Heart left ventricle (tissue), 16 donors: ENCODE results near the gene RGL1. TPM values are rescaled to one million over a fixed set of nuclear protein-coding genes. Genes with fewer than 3 reads are reported as not detected.

Experiments used
- ATAC-seq, 4 donors: fragments of 200-7000 bp; cut with Tn5 transposase; one replicate each; pipeline ENCODE4 v1.9.1; 2020 to 2022; ENCODE audit warnings: moderate library complexity in 4 of 4, mild to moderate bottlenecking in 3 of 4, moderate number of reproducible peaks in 1 of 4
- DNase-seq, 5 donors: peaks; one replicate each; pipeline ENCODE4 v3.0.0-alpha.2; 2020
- H3K27ac ChIP-seq, 12 donors: fragments of 200-600 bp; sonication (generic) in 4 of 12; one replicate each; pipeline versions ENCODE4 v1.5.0 to v1.8.0; 2016 to 2022; ENCODE audit warnings: mild to moderate bottlenecking in 2 of 12
- H3K27me3 ChIP-seq, 9 donors: fragments of 200-600 bp; sonication (generic) in 2 of 9; one replicate each; pipeline versions ENCODE4 v1.5.1 to v1.8.0; 2016 to 2022; ENCODE audit warnings: mild to moderate bottlenecking in 3 of 9
- H3K36me3 ChIP-seq, 9 donors: fragments of 200-600 bp; sonication (generic) in 2 of 9; one replicate each; pipeline versions ENCODE4 v1.5.0 to v1.8.0; 2018 to 2022; ENCODE audit warnings: mild to moderate bottlenecking in 2 of 9
- H3K4me1 ChIP-seq, 12 donors: fragments of 200-600 bp; sonication (generic) in 4 of 12; one replicate each; pipeline versions ENCODE4 v1.5.0 to v1.8.0; 2016 to 2022; ENCODE audit warnings: mild to moderate bottlenecking in 3 of 12
- H3K4me3 ChIP-seq, 12 donors: fragments of 200-600 bp; sonication (generic) in 4 of 12; one replicate each; pipeline versions ENCODE4 v1.5.0 to v1.8.0; 2017 to 2022; ENCODE audit warnings: mild to moderate bottlenecking in 9 of 12, moderate library complexity in 4 of 12
- H3K9me3 ChIP-seq, 12 donors: fragments of 200-600 bp; sonication (generic) in 4 of 12; one replicate each; pipeline versions ENCODE4 v1.5.0 to v1.8.0; 2016 to 2022; ENCODE audit warnings: mild to moderate bottlenecking in 1 of 12
- POLR2A ChIP-seq, 2 donors: fragments of 450-650 bp; IDR thresholded peaks; one replicate each; pipeline ENCODE4 v1.6.1; 2017; ENCODE audit warnings: antibody characterized with exemption in 2 of 2, mild to moderate bottlenecking in 2 of 2, moderate library complexity in 2 of 2
- whole genome bisulfite sequencing, 4 donors: extraction: QIAGEN DNeasy Blood & Tissue Kit in 2 of 4; methylation state at CpG; one replicate each; pipeline versions ENCODE4 v1.1.5 to v1.1.7; 2013 to 2018; 5-methylcytosine and 5-hydroxymethylcytosine counted together
- intact Hi-C, 10 donors: fragments of 100-400 bp; cut with DNase I; formaldehyde crosslinking; loops; one replicate each; pipeline versions ENCODE4 v1.11.1 to v1.14.2; 2022
- polyA plus RNA-seq, 2 donors: library from polyadenylated mRNA; stranded (reverse); fragments of 200-250 nt; gene quantifications; one replicate each; pipeline ENCODE4 v1.2.3, GENCODE V29; 2013
- total RNA-seq, 9 donors: library from RNA; depleted of rRNA in 2 of 9; stranded (reverse); fragments of >200 nt in 2 of 9; fragmentation: NEBNext Ultra II Directional in 3 of 9; extraction: Animal tissue kit (Norgen Biotek cat#: 25700) in 3 of 9; gene quantifications; one replicate each; pipeline versions ENCODE4 v1.1.0 to v1.2.4, GENCODE V29; 2016 to 2023
- TF ChIP-seq, protein P1 (sequence below), 12 donors: fragments of 200-600 bp; sonication (generic) in 4 of 12; IDR thresholded peaks; one replicate each; pipeline versions ENCODE4 v1.5.0 to v1.8.0; 2018 to 2022; ENCODE audit warnings: antibody characterized with exemption in 12 of 12, mild to moderate bottlenecking in 5 of 12
- donor health status: ischemic (EF 13 %, LVEDD 7.1; RV severe dilation, severe dysfunction).
- donor health status: healthy with polysubstance abuse.
- donor health status: DM: no; HTN: yes; CAD: no.
- donor health status: DM: no; HTN: no; CAD: no.
- donor health status: ischemic (EF 25% LVEDD 6.9; RV normal size, moderate dysfunction).
- donor health status: ischemic (EF 25% LVEDD 5.7; RV mildly dilated, moderate dysfunction).
- donor health status: healthy.
- donor health status: DM: yes; HTN: yes; CAD: no.
- donor health status: ischemic (EF 35%, LVEDD 5.7; RV mildly dilated, moderate dysfunction).
- donor health status: nonischemic (EF 11% LVEDD 7.7; RV severe dilation, severe dysfunction).
- donor health status: DM: yes; HTN: yes; CAD: no.
- donor health status: PGD.
- donor health status: ischemic (EF 29% LVEDD 5.4; RV normal size, mild dysfunction).
- donor health status: nonischemic (EF 23%, LVEDD 6.1; RV moderate dilation, normal function).

RGL1 gene
- total and polyA plus RNA-seq, 11 donors: 5.6 to 50.6 (median 15.5) TPM

DNA sequence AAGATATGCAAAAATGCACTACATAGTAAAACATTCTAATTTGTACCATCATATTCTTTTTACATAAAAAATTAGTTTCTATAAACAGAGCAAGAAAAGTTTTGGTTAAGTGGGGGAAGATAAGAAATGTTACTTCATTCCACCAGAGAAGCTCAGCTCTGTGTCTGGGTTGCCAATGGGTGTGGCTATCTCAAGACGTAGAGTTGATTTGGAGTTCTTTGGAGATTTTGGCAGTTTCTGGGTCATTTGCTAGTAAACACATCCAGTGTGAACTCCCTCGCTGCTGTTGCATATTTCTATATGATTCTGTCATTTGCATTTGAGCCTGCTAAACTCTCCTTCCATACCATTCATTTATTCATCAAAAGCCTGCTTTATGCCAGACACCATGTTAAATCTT is 7.2 kb downstream of the RGL1 start:
- no peak for DNase-seq
- intact Hi-C loops: loop anchor here in 2 of 10 donors (10.0 kb wide), 2 partner anchors 63 to 73 kb away; no protein-coding TSS in a partner anchor
- H3K27me3 ChIP-seq: no peaks in the 10 kb centered on the region
- no peaks in the 10 kb centered on the region for H3K9me3 ChIP-seq
- peaks cover 3 to 99% (median 63%) of the 10 kb centered on the region in 12 donors for H3K4me1 ChIP-seq
- TF ChIP-seq, protein P1, sequence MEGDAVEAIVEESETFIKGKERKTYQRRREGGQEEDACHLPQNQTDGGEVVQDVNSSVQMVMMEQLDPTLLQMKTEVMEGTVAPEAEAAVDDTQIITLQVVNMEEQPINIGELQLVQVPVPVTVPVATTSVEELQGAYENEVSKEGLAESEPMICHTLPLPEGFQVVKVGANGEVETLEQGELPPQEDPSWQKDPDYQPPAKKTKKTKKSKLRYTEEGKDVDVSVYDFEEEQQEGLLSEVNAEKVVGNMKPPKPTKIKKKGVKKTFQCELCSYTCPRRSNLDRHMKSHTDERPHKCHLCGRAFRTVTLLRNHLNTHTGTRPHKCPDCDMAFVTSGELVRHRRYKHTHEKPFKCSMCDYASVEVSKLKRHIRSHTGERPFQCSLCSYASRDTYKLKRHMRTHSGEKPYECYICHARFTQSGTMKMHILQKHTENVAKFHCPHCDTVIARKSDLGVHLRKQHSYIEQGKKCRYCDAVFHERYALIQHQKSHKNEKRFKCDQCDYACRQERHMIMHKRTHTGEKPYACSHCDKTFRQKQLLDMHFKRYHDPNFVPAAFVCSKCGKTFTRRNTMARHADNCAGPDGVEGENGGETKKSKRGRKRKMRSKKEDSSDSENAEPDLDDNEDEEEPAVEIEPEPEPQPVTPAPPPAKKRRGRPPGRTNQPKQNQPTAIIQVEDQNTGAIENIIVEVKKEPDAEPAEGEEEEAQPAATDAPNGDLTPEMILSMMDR (IDR thresholded peaks at IDR 0.05): no peak
- TF ChIP-seq POLR2A (IDR thresholded peaks at IDR 0.05): no peak
- ATAC-seq: peak in 1 of 4 donors; percentile 13
- peak overlapping the region in 2 of 12 donors; percentile 11 to 33 for H3K4me3 ChIP-seq
- peaks cover 0 to 19% (median 0%) of the 10 kb centered on the region in 9 donors for H3K36me3 ChIP-seq
- 59 to 75% (median 65%) methylated on average over 2 of the region's 2 CpGs for WGBS, 4 donors
- H3K27ac ChIP-seq: peak overlapping the region in 2 of 12 donors; percentile 6 to 15

- Histone ChIP-seq H3K4me3 (peak overlapping the region in 3 of 12 donors; percentile 11 to 33 (median 12)), H3K27me3 (no peaks in the 10 kb centered on the region), H3K27ac (peak overlapping the region in 4 of 12 donors; percentile 6 to 36 (median 14)), H3K9me3 (no peaks in the 10 kb centered on the region), H3K36me3 (peaks cover 0 to 19% (median 0%) of the 10 kb centered on the region in 9 donors), H3K4me1 (peaks cover 3 to 99% (median 65%) of the 10 kb centered on the region in 12 donors)
- TF ChIP-seq, protein P1 (IDR thresholded peaks at IDR 0.05): no peak
- peak in 3 of 4 donors; percentile 25 to 75 (median 57) for ATAC-seq
- 49 to 60% (median 56%) methylated on average over 9 of the region's 9 CpGs for WGBS, 4 donors
- intact Hi-C loops: loop anchor here in 2 of 10 donors (10.0 kb wide), 2 partner anchors 62 to 72 kb away; no protein-coding TSS in a partner anchor
- DNase-seq: no peak
Observed at GRCh38 chr1:183812686-183813569, 8.0 kb downstream of the RGL1 start.

DNA sequence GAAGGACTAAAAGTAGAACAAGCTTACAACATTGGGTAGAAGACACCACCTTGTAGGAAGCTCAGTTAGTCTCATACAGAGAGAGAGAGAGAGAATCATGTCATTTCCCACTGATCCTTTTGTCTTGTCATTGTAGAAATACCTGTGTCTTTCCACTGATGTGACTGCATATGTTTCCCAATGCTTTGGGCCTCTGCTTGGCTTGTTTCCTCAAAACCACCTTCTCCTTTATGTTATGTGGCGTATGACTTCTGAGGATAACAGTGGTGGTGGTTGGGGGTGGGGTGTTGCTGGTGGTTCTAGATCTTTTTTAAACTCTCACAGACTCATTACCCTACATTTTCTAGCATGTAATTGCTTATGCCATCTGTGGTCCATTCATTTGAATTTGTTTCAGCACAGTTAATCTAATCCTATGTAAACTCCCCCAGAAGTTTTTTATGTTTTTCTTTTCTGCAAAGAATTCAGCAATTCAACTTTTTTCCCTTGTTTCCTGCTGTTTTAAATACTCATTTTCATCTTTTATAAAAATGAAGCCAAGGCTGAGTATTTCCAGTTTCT is 9.3 kb downstream of the RGL1 start:
- no peaks in the 10 kb centered on the region for H3K9me3 ChIP-seq
- H3K4me1 ChIP-seq: peaks cover 3 to 98% (median 69%) of the 10 kb centered on the region in 12 donors
- TF ChIP-seq, protein P1 (IDR thresholded peaks at IDR 0.05): no peak
- no peak for TF ChIP-seq POLR2A (IDR thresholded peaks at IDR 0.05)
- intact Hi-C loops: loop anchor here in 2 of 10 donors (10.0 kb wide), 2 partner anchors 61 to 71 kb away; no protein-coding TSS in a partner anchor
- H3K4me3 ChIP-seq: no peak overlapping the region
- WGBS, 4 donors: 88 to 100% (median 94%) methylated on average over 1 of the region's 1 CpG
- no peak for ATAC-seq
- H3K36me3 ChIP-seq: peaks cover 0 to 8% (median 0%) of the 10 kb centered on the region in 9 donors
- no peak for DNase-seq
- no peaks in the 10 kb centered on the region for H3K27me3 ChIP-seq
- H3K27ac ChIP-seq: peak overlapping the region in 1 of 12 donors; percentile 15

DNA sequence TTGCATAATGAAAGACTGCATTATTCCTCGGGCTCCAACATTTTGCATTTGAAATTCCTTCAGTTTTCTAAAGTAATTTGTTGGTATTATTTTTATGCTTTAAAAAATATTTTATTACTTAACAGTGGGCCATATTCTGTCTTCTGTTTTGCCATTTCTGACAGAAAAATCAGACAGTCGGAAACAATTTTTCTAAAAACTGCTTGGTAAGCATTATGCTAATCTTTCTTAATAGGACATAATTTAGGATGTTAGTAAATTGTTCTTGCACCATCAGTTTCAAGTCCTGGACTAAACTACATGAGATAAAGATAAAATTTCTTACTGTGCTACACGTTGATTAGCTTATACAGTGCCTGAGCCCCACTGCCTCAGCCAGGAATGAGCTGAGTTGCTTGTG is 11.2 kb downstream of the RGL1 start:
- TF ChIP-seq POLR2A (IDR thresholded peaks at IDR 0.05): no peak
- TF ChIP-seq, protein P1 (IDR thresholded peaks at IDR 0.05): no peak
- H3K36me3 ChIP-seq: peaks cover 0 to 3% (median 0%) of the 10 kb centered on the region in 9 donors
- H3K9me3 ChIP-seq: no peaks in the 10 kb centered on the region
- H3K27me3 ChIP-seq: no peaks in the 10 kb centered on the region
- intact Hi-C loops: loop anchor here in 3 of 10 donors (5.0 to 10.0 kb wide), 3 partner anchors 59 to 96 kb away; no protein-coding TSS in a partner anchor
- H3K4me3 ChIP-seq: no peak overlapping the region
- H3K27ac ChIP-seq: peak overlapping the region in 3 of 12 donors; percentile 3 to 71 (median 13)
- ATAC-seq (no peak), DNase-seq (no peak)
- peaks cover 3 to 97% (median 67%) of the 10 kb centered on the region in 12 donors for H3K4me1 ChIP-seq
- 71 to 78% (median 75%) methylated on average over 3 of the region's 3 CpGs for WGBS, 4 donors
